MM.1S (cell line): ENCODE measurements around the gene CYTH3.

Experiments
- DNase-seq: peaks from one replicate; pipeline ENCODE4 v3.0.0-alpha.2; 2015
- H2AFZ ChIP-seq: fragments of 300-600 bp; sonication (generic); 2 replicates; pipeline ENCODE4 v1.6.0; 2016; ENCODE audit warnings: antibody characterized with exemption, low read length
- H3F3A ChIP-seq: fragments of 300-600 bp; sonication (generic); 2 replicates; pipeline ENCODE4 v1.6.1; 2016; ENCODE audit warnings: mild to moderate bottlenecking, antibody characterized with exemption, low read length, moderate library complexity, mixed read lengths; ENCODE audit not compliant: insufficient read depth
- H3K27ac ChIP-seq: fragments of 300-600 bp; sonication (generic); 2 replicates; pipeline ENCODE4 v1.5.1; 2016; ENCODE audit warnings: mild to moderate bottlenecking, low read length
- H3K27me3 ChIP-seq: fragments of 300-600 bp; sonication (generic); replicated peaks from 2 replicates; pipeline ENCODE4 v1.6.0; 2016; ENCODE audit warnings: low read length; ENCODE audit not compliant: insufficient read depth
- H3K36me3 ChIP-seq: fragments of 300-600 bp; sonication (generic); replicated peaks from 2 replicates; pipeline ENCODE4 v1.6.1; 2016; ENCODE audit warnings: mild to moderate bottlenecking, low read length, mixed read lengths; ENCODE audit not compliant: insufficient read depth
- H3K4me1 ChIP-seq: fragments of 300-600 bp; sonication (generic); 2 replicates; pipeline ENCODE4 v1.6.1; 2016; ENCODE audit warnings: low read length, mixed read lengths
- H3K4me2 ChIP-seq: fragments of 300-600 bp; sonication (generic); 2 replicates; pipeline ENCODE4 v1.6.0; 2016; ENCODE audit warnings: low read depth, low read length
- H3K4me3 ChIP-seq: fragments of 300-600 bp; sonication (generic); 2 replicates; pipeline ENCODE4 v1.5.1; 2016; ENCODE audit warnings: low read length, mixed read lengths
- H3K79me2 ChIP-seq: fragments of 300-600 bp; sonication (generic); 2 replicates; pipeline ENCODE4 v1.6.1; 2016; ENCODE audit warnings: mixed run types, low read length, mixed read lengths
- H3K9ac ChIP-seq: fragments of 300-600 bp; sonication (generic); 2 replicates; pipeline ENCODE4 v1.6.1; 2016; ENCODE audit warnings: low read length, mixed read lengths
- H3K9me2 ChIP-seq: fragments of 300-600 bp; sonication (generic); replicated peaks from 2 replicates; pipeline ENCODE4 v1.6.1; 2016; ENCODE audit warnings: mild to moderate bottlenecking, low read length, mixed read lengths; ENCODE audit not compliant: insufficient read depth
- H3K9me3 ChIP-seq: fragments of 300-600 bp; sonication (generic); replicated peaks from 2 replicates; pipeline ENCODE4 v1.6.1; 2016; ENCODE audit warnings: mild to moderate bottlenecking, low read length, mixed read lengths; ENCODE audit not compliant: insufficient read depth
- H4K20me1 ChIP-seq: fragments of 300-600 bp; sonication (generic); 2 replicates; pipeline ENCODE4 v1.6.1; 2016; ENCODE audit warnings: mild to moderate bottlenecking, low read length, moderate library complexity, mixed read lengths; ENCODE audit not compliant: insufficient read depth
- EZH2 ChIP-seq: fragments of 300-600 bp; sonication (generic); optimal IDR thresholded peaks from 2 replicates; pipeline ENCODE3; 2017; ENCODE audit warnings: low read depth, mild to moderate bottlenecking, antibody characterized with exemption, low read length, mixed read lengths
- EZH2phosphoT487 ChIP-seq: fragments of 300-600 bp; sonication (generic); IDR thresholded peaks from 2 replicates; pipeline ENCODE4 v1.6.1; 2018; ENCODE audit warnings: antibody characterized with exemption, low read length
- TF ChIP-seq, protein P1 (sequence below): fragments of 300-600 bp; sonication (generic); IDR thresholded peaks from 2 replicates; pipeline ENCODE4 v1.5.1; 2016; ENCODE audit warnings: antibody characterized with exemption, low read length, mixed read lengths

Gene CYTH3

DNA sequence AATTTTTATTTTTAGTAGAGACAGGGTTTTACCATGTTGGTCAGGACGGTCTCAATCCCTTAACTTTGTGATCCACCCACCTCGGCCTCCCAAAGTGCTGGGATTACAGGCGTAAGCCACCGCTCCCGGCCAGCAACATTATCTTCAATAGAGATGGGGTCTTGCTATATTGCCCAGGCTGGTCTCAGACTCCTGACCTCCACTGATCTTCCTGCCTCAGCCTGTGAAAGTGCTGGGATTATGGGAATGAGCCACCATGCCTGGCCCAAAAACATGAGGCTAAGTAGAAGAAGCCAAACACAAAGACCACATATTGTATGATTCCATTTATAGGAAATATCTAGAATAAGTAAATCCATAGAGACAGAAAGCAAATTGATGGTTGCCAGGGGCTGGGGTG lies 19.1 kb upstream of the CYTH3 start:
- H3K79me2 ChIP-seq = no peaks in the 10 kb centered on the region
- no peak overlapping the region for H3K9ac ChIP-seq
- no peaks in the 10 kb centered on the region for H3K36me3 ChIP-seq
- H3K27me3 ChIP-seq = no peaks in the 10 kb centered on the region
- H2AFZ ChIP-seq = no peak overlapping the region
- H3F3A ChIP-seq = no peaks in the 10 kb centered on the region
- H3K4me3 ChIP-seq = no peak overlapping the region
- TF ChIP-seq EZH2 (no peak), EZH2phosphoT487 (no peak)
- TF ChIP-seq, protein P1, sequence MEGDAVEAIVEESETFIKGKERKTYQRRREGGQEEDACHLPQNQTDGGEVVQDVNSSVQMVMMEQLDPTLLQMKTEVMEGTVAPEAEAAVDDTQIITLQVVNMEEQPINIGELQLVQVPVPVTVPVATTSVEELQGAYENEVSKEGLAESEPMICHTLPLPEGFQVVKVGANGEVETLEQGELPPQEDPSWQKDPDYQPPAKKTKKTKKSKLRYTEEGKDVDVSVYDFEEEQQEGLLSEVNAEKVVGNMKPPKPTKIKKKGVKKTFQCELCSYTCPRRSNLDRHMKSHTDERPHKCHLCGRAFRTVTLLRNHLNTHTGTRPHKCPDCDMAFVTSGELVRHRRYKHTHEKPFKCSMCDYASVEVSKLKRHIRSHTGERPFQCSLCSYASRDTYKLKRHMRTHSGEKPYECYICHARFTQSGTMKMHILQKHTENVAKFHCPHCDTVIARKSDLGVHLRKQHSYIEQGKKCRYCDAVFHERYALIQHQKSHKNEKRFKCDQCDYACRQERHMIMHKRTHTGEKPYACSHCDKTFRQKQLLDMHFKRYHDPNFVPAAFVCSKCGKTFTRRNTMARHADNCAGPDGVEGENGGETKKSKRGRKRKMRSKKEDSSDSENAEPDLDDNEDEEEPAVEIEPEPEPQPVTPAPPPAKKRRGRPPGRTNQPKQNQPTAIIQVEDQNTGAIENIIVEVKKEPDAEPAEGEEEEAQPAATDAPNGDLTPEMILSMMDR = no peak
- no peaks in the 10 kb centered on the region for H3K9me3 ChIP-seq
- no peaks in the 10 kb centered on the region for H3K4me1 ChIP-seq
- H3K9me2 ChIP-seq = no peaks in the 10 kb centered on the region
- no peaks in the 10 kb centered on the region for H4K20me1 ChIP-seq
- DNase-seq = no peak
- H3K27ac ChIP-seq = no peak overlapping the region
- H3K4me2 ChIP-seq = no peak overlapping the region

DNA sequence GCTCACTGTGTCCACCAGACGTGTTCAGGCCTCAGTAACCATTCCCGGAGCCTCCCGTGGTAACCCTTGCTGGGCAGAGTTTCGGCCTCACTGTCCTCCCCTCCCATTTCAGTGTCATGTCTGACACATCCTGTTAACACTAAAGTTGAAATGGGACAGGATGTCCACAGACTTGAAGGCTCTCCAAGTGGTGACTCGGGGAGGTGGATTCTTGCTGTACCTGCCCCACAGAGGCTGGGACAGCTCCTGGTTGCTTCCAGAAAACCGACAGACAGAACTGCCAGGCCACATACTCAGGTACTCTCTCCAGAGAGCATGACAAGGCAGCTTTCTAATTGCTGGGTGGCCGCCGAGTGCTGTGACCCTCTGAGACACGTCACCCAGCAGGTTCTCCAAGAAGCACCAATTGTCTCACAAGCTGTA lies 17.9 kb upstream of the CYTH3 start:
- H3K9me3 ChIP-seq = no peaks in the 10 kb centered on the region
- no peaks in the 10 kb centered on the region for H3K36me3 ChIP-seq
- H3K27me3 ChIP-seq = no peaks in the 10 kb centered on the region
- DNase-seq = no peak
- no peak overlapping the region for H3K27ac ChIP-seq
- no peak overlapping the region for H2AFZ ChIP-seq
- no peak overlapping the region for H3K9ac ChIP-seq
- TF ChIP-seq EZH2phosphoT487 (no peak), EZH2 (no peak)
- TF ChIP-seq, protein P1 = no peak
- no peaks in the 10 kb centered on the region for H3K4me1 ChIP-seq
- H3K9me2 ChIP-seq = no peaks in the 10 kb centered on the region
- no peak overlapping the region for H3K4me2 ChIP-seq
- H3F3A ChIP-seq = no peaks in the 10 kb centered on the region
- H3K4me3 ChIP-seq = no peak overlapping the region
- H3K79me2 ChIP-seq = no peaks in the 10 kb centered on the region
- H4K20me1 ChIP-seq = no peaks in the 10 kb centered on the region

DNA sequence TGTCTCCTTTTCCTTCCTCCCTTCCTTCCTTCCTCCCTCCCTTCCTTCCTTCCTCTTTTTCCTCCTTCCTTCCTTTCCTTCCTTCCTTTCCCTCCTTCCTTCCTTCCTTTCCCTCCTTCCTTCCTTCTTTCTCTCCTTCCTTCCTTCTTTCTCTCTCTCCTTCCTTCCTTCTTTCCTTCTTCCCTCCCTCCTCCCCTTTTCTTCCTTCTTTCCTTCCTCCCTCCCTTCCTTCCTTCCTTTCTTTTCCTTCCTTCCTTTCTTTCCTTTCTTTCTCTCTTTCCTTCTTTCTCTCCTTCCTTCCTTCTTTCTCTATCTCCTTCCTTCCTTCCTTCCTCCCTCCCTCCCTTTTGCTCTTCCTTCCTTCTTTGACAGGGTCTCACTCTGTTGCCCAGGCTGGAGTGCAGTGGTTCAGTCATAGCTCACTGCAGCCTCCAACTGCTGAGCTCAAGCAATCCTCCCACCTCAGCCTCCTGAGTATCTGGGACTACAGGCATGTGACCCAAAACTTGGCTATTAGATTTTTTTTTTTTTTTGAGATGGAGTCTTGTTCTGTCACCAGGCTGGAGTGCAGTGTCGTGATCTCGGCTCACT lies 15.9 kb upstream of the CYTH3 start:
- Histone ChIP-seq H3K27ac (no peak overlapping the region), H3K9me2 (no peaks in the 10 kb centered on the region), H3F3A (no peaks in the 10 kb centered on the region), H3K79me2 (no peaks in the 10 kb centered on the region), H3K4me3 (no peak overlapping the region), H3K27me3 (no peaks in the 10 kb centered on the region), H3K9me3 (no peaks in the 10 kb centered on the region), H3K4me1 (no peaks in the 10 kb centered on the region), H4K20me1 (no peaks in the 10 kb centered on the region), H3K36me3 (no peaks in the 10 kb centered on the region), H2AFZ (no peak overlapping the region), H3K9ac (no peak overlapping the region), H3K4me2 (no peak overlapping the region)
- TF ChIP-seq EZH2phosphoT487 (no peak), EZH2 (no peak)
- TF ChIP-seq, protein P1 = no peak
- no peak for DNase-seq
